ENCODE measurements around the gene TRMU. TPM values are rescaled to one million over a fixed set of nuclear protein-coding genes. Genes with fewer than 3 reads are reported as not detected.

TRMU gene
- total and polyA plus RNA-seq, 2 experiments from 2014 or later, result 38.0 to 40.9 TPM

GRCh38 chr22:46328797-46329196, 6.7 kb upstream of the TRMU start:
- Histone ChIP-seq H3K79me2 (no peaks in the 10 kb centered on the region), H3K9me3 (ENCODE audit: low read depth) (no peaks in the 10 kb centered on the region), H3K4me1 (ENCODE audit: insufficient read depth) (no peaks in the 10 kb centered on the region), H2AFZ (no peak overlapping the region), H4K20me1 (ENCODE audit: insufficient read depth, poor library complexity, severe bottlenecking) (no peaks in the 10 kb centered on the region), H3K27ac (no peak overlapping the region), H3K4me2 (no peak overlapping the region), H3K9me2 (replicated peaks; ENCODE audit: insufficient read depth) (no peaks in the 10 kb centered on the region), H3K4me3 (no peak overlapping the region), H3K36me3 (replicated peaks; ENCODE audit: insufficient read depth, low read depth) (no peaks in the 10 kb centered on the region), H3K27me3 (no peaks in the 10 kb centered on the region)
- TF ChIP-seq EZH2 (IDR thresholded peaks at IDR 0.05; ENCODE audit: borderline replicate concordance), result no peak
- no peak for TF ChIP-seq EZH2phosphoT487 (IDR thresholded peaks at IDR 0.05; ENCODE audit: low read depth, severe bottlenecking, unreplicated experiment)
- no peak for TF ChIP-seq CTCF (IDR thresholded peaks at IDR 0.05; ENCODE audit: poor library complexity)
- no peak for DNase-seq (ENCODE audit: low spot score)
- WGBS (ENCODE audit: low lambda C conversion rate, missing lambda C conversion rate), result 98% methylated on average over 11 of the region's 11 CpGs

- no peak overlapping the region for H3K4me3 ChIP-seq
These were observed 5.9 kb upstream of the TRMU start for GRCh38 chr22:46329616-46330015.

GRCh38 chr22:46330426-46330825, 5.1 kb upstream of the TRMU start:
- Histone ChIP-seq H2AFZ (no peak overlapping the region), H3K4me1 (ENCODE audit: insufficient read depth) (no peaks in the 10 kb centered on the region), H4K20me1 (ENCODE audit: insufficient read depth, poor library complexity, severe bottlenecking) (no peaks in the 10 kb centered on the region), H3K4me3 (no peak overlapping the region), H3K36me3 (replicated peaks; ENCODE audit: insufficient read depth, low read depth) (no peaks in the 10 kb centered on the region), H3K79me2 (no peaks in the 10 kb centered on the region), H3K27me3 (no peaks in the 10 kb centered on the region), H3K9me3 (ENCODE audit: low read depth) (no peaks in the 10 kb centered on the region), H3K4me2 (no peak overlapping the region), H3K9me2 (replicated peaks; ENCODE audit: insufficient read depth) (no peaks in the 10 kb centered on the region), H3K27ac (no peak overlapping the region)
- 100% methylated on average over 4 of the region's 4 CpGs for WGBS (ENCODE audit: low lambda C conversion rate, missing lambda C conversion rate)
- no peak for DNase-seq (ENCODE audit: low spot score)
- TF ChIP-seq CTCF (IDR thresholded peaks at IDR 0.05; ENCODE audit: poor library complexity), result no peak
- no peak for TF ChIP-seq EZH2phosphoT487 (IDR thresholded peaks at IDR 0.05; ENCODE audit: low read depth, severe bottlenecking, unreplicated experiment)
- TF ChIP-seq EZH2 (IDR thresholded peaks at IDR 0.05; ENCODE audit: borderline replicate concordance), result no peak

More at GRCh38 chr22:46329616-46330015, 5.9 kb upstream of the TRMU start:
- WGBS (ENCODE audit: low lambda C conversion rate, missing lambda C conversion rate), result 93% methylated on average over 8 of the region's 8 CpGs
- no peaks in the 10 kb centered on the region for H3K27me3 ChIP-seq
- H3K4me2 ChIP-seq, result no peak overlapping the region
- H3K4me1 ChIP-seq (ENCODE audit: insufficient read depth), result no peaks in the 10 kb centered on the region
- H3K9me2 ChIP-seq (replicated peaks; ENCODE audit: insufficient read depth), result no peaks in the 10 kb centered on the region
- H3K79me2 ChIP-seq, result no peaks in the 10 kb centered on the region
- H3K36me3 ChIP-seq (replicated peaks; ENCODE audit: insufficient read depth, low read depth), result no peaks in the 10 kb centered on the region
- DNase-seq (ENCODE audit: low spot score), result no peak
- H3K9me3 ChIP-seq (ENCODE audit: low read depth), result no peaks in the 10 kb centered on the region
- H4K20me1 ChIP-seq (ENCODE audit: insufficient read depth, poor library complexity, severe bottlenecking), result no peaks in the 10 kb centered on the region
- no peak overlapping the region for H2AFZ ChIP-seq
- no peak for TF ChIP-seq CTCF (IDR thresholded peaks at IDR 0.05; ENCODE audit: poor library complexity)
- TF ChIP-seq EZH2 (IDR thresholded peaks at IDR 0.05; ENCODE audit: borderline replicate concordance), result no peak
- no peak overlapping the region for H3K27ac ChIP-seq

- H3K27ac ChIP-seq, result no peak overlapping the region
- TF ChIP-seq CTCF (IDR thresholded peaks at IDR 0.05; ENCODE audit: poor library complexity), result no peak
- no peaks in the 10 kb centered on the region for H3K36me3 ChIP-seq (replicated peaks; ENCODE audit: insufficient read depth, low read depth)
- H3K79me2 ChIP-seq, result peaks cover 8% of the 10 kb centered on the region
- no peak overlapping the region for H3K4me2 ChIP-seq
- H4K20me1 ChIP-seq (ENCODE audit: insufficient read depth, poor library complexity, severe bottlenecking), result no peaks in the 10 kb centered on the region
- no peak overlapping the region for H3K4me3 ChIP-seq
- H3K9me2 ChIP-seq (replicated peaks; ENCODE audit: insufficient read depth), result no peaks in the 10 kb centered on the region
- no peak overlapping the region for H2AFZ ChIP-seq
- H3K27me3 ChIP-seq, result no peaks in the 10 kb centered on the region
- no peak for DNase-seq (ENCODE audit: low spot score)
- H3K4me1 ChIP-seq (ENCODE audit: insufficient read depth), result no peaks in the 10 kb centered on the region
- H3K9me3 ChIP-seq (ENCODE audit: low read depth), result no peaks in the 10 kb centered on the region
- WGBS (ENCODE audit: low lambda C conversion rate, missing lambda C conversion rate), result 99% methylated on average over 23 of the region's 23 CpGs
These were observed 4.0 kb upstream of the TRMU start for GRCh38 chr22:46331496-46331895.

Data from hepatocyte (in vitro differentiated cells).